Activated CD8-positive, alpha-beta memory T cell treated with anti-CD3 and anti-CD28 coated beads, Interleukin-2, amount 50 U/mL, for 24 hours (primary cell): ENCODE measurements around the gene SDHA.
"Not testable (repeated sequence)": the region's sequence is repeated elsewhere in the genome, so short reads cannot be mapped to it uniquely, and the experiment has no call there.

Experiments
- DNase-seq: peaks from one replicate; pipeline ENCODE4 v3.0.0-alpha.2; 2020; ENCODE audit errors: extremely low read depth

SDHA gene

GRCh38 chr5:257148-257547 is 39.0 kb downstream of the SDHA start:
- no peak for DNase-seq

- DNase-seq, result not testable (repeated sequence)
Measured at GRCh38 chr5:263275-263974, 45.3 kb downstream of the SDHA start.

- DNase-seq, result no peak
Measured at GRCh38 chr5:264338-264737, 46.2 kb downstream of the SDHA start.

- DNase-seq, result not testable (repeated sequence)
Measured at GRCh38 chr5:266311-267026, 48.3 kb downstream of the SDHA start.

- DNase-seq, result no peak
Measured at GRCh38 chr5:267716-268115, 49.6 kb downstream of the SDHA start.

- no peak for DNase-seq
Measured at GRCh38 chr5:270340-270739, 52.2 kb downstream of the SDHA start.

GRCh38 chr5:271828-272167 is 53.7 kb downstream of the SDHA start:
- DNase-seq, result not testable (repeated sequence)

GRCh38 chr5:273091-273490 is 55.0 kb downstream of the SDHA start:
- DNase-seq, result not testable (repeated sequence)

GRCh38 chr5:273491-273890 is 55.4 kb downstream of the SDHA start:
- not testable (repeated sequence) for DNase-seq

GRCh38 chr5:274346-274745 is 56.2 kb downstream of the SDHA start:
- not testable (repeated sequence) for DNase-seq

- DNase-seq, result no peak
Measured at GRCh38 chr5:278646-279045, 60.5 kb downstream of the SDHA start.

- DNase-seq, result not testable (repeated sequence)
Measured at GRCh38 chr5:279051-279665, 61.0 kb downstream of the SDHA start.

GRCh38 chr5:285991-286557 is 68.0 kb downstream of the SDHA start:
- no peak for DNase-seq

GRCh38 chr5:290200-290599 is 72.1 kb downstream of the SDHA start:
- DNase-seq, result not testable (repeated sequence)

GRCh38 chr5:291345-291744 is 73.2 kb downstream of the SDHA start:
- DNase-seq, result not testable (repeated sequence)

- DNase-seq, result not testable (repeated sequence)
Measured at GRCh38 chr5:294788-295187, 76.7 kb downstream of the SDHA start.

GRCh38 chr5:296207-296606 is 78.1 kb downstream of the SDHA start:
- DNase-seq, result not testable (repeated sequence)

GRCh38 chr5:296954-297353 is 78.8 kb downstream of the SDHA start:
- DNase-seq, result not testable (repeated sequence)

GRCh38 chr5:297448-297847 is 79.3 kb downstream of the SDHA start:
- not testable (repeated sequence) for DNase-seq

GRCh38 chr5:297991-298736 is 80.0 kb downstream of the SDHA start:
- DNase-seq, result not testable (repeated sequence)

GRCh38 chr5:298737-299125 is 80.6 kb downstream of the SDHA start:
- DNase-seq, result no peak

GRCh38 chr5:299921-300320 is 81.8 kb downstream of the SDHA start:
- not testable (repeated sequence) for DNase-seq
